ENCODE measurements around the gene SCN2A. TPM values are rescaled to one million over a fixed set of nuclear protein-coding genes. Genes with fewer than 3 reads are reported as not detected.

SCN2A gene
- total and polyA plus RNA-seq, 2 of the 4 experiments (the other 2 are of a cell fraction) = 0.24 to 0.54 TPM

DNA sequence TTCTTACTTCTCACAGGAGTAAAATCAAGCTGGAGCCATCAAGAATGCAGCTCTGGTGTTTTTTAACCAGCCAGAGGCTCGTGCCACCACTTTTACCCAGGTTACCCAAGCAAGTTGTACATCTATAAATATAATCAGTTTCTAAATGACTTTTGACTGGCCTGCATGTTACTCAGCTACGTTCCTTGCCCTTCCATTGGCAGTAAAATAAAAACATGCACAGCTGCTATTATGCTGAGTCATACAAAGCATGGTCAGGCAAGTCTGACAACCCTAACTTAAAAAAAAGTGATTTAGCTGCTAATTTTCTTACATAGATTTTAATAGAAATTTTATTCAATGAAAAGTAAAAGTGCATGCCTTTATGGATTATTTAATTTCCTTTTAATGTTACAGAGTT is 118.5 kb downstream of the SCN2A start:
- Histone ChIP-seq H4K20me1 (ENCODE audit: insufficient read depth, low read length) (no peaks in the 10 kb centered on the region), H3K9me3 (ENCODE audit: control insufficient read depth, insufficient read depth, low read length) (no peaks in the 10 kb centered on the region), H4K8ac (ENCODE audit: low read depth in 2 of 2, low read length in 2 of 2) (no peak overlapping the region), H3K56ac (ENCODE audit: extremely low read depth, insufficient read depth, low read length) (no peak overlapping the region), H3K27ac (ENCODE audit: insufficient read depth, low read length) (no peak overlapping the region), H3K79me1 (ENCODE audit: low read depth in 1 of 2, low read length in 2 of 2) (no peaks in the 10 kb centered on the region), H2AK5ac (ENCODE audit: low read depth, low read length) (no peak overlapping the region), H3K4ac (ENCODE audit: low read depth, low read length) (no peak overlapping the region), H3K9me1 (ENCODE audit: insufficient read depth, low read length) (no peaks in the 10 kb centered on the region), H3K18ac (ENCODE audit: low read depth, low read length) (no peak overlapping the region), H3K4me3 (ENCODE audit: insufficient read depth, low read depth, low read length) (no peak overlapping the region), H2BK5ac (ENCODE audit: low read depth, low read length, poor library complexity, severe bottlenecking) (no peak overlapping the region), H3K14ac (replicated peaks; ENCODE audit: low read depth, low read length) (no peak overlapping the region), H2BK20ac (ENCODE audit: low read depth, low read length) (no peak overlapping the region), H2AK9ac (replicated peaks; ENCODE audit: low read depth, low read length, poor library complexity) (no peak overlapping the region), H2BK120ac (ENCODE audit: low read depth, low read length) (no peak overlapping the region), H4K5ac (ENCODE audit: low read depth, low read length) (no peak overlapping the region), H2AFZ (replicated peaks; ENCODE audit: low read length, poor library complexity) (no peak overlapping the region), H3K4me1 (ENCODE audit: control insufficient read depth, insufficient read depth, low read length) (no peaks in the 10 kb centered on the region), H2BK15ac (ENCODE audit: low read depth, low read length) (no peak overlapping the region), H3K27me3 (ENCODE audit: control insufficient read depth, insufficient read depth, low read length) (no peaks in the 10 kb centered on the region), H3K9ac (ENCODE audit: low read depth, low read length) (no peak overlapping the region), H3K36me3 (ENCODE audit: control insufficient read depth, insufficient read depth, low read length) (no peaks in the 10 kb centered on the region), H3K4me2 (ENCODE audit: low read depth, low read length) (no peak overlapping the region), H3K23ac (ENCODE audit: low read depth, low read length) (no peak overlapping the region), H4K91ac (ENCODE audit: insufficient read depth, low read depth, low read length) (no peak overlapping the region)
- peak; percentile 74 for DNase-seq
- intact Hi-C loops (cut with micrococcal nuclease) = no loop called here
- TF ChIP-seq MAFK (IDR thresholded peaks at IDR 0.05; ENCODE audit: low read depth, low read length) = peak; percentile 89
- TF ChIP-seq NFE2L2 (IDR thresholded peaks at IDR 0.05; ENCODE audit: low read depth, low read length) = peak; percentile 98
- TF ChIP-seq, protein P1, sequence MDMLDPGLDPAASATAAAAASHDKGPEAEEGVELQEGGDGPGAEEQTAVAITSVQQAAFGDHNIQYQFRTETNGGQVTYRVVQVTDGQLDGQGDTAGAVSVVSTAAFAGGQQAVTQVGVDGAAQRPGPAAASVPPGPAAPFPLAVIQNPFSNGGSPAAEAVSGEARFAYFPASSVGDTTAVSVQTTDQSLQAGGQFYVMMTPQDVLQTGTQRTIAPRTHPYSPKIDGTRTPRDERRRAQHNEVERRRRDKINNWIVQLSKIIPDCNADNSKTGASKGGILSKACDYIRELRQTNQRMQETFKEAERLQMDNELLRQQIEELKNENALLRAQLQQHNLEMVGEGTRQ (IDR thresholded peaks at IDR 0.05; ENCODE audit: low read depth, low read length) = no peak
- no TSS peak for BruUV-seq (replicated peaks)
- dilution Hi-C loops (cut with HindIII; ENCODE audit: low sequenced_read_pairs, unreplicated experiment) = no loop called here
- ATAC-seq (ENCODE audit: low read depth) = peak; percentile 88
- in situ Hi-C loops (cut with MboI; ENCODE audit: low sequenced_read_pairs) = no loop called here
- ChIA-PET CTCF (no interaction called here), POLR2A (ENCODE audit: unreplicated experiment) (no interaction called here)
- 0% methylated on average over 1 of the region's 2 CpGs; no CpG with 5 or more reads in 1 of the 2 experiments for WGBS, 2 experiments (ENCODE audit: extremely low coverage in 2 of 2, insufficient read length in 1 of 2)
